ENCODE results near the gene CCDC160.

DNA sequence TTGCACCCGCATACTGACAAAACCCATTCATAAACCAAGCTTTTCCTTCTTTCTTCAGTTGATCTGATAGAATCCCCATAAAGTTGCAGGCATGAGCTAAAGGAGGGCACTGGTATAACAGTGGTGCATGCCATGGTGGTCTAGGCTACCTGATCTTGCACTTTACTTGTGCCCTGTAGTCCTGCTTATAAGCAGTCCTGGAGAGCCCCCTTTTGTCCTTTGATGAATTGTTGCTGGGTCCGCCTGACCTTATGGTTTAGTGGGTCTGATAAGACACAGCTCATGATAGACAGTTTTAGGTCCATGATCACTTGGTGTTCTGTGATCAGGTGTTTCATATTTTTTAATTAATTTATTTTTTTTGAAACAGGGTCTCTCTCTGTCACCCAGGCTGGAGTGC lies 19.7 kb downstream of the CCDC160 start:
- TF ChIP-seq, protein P1, sequence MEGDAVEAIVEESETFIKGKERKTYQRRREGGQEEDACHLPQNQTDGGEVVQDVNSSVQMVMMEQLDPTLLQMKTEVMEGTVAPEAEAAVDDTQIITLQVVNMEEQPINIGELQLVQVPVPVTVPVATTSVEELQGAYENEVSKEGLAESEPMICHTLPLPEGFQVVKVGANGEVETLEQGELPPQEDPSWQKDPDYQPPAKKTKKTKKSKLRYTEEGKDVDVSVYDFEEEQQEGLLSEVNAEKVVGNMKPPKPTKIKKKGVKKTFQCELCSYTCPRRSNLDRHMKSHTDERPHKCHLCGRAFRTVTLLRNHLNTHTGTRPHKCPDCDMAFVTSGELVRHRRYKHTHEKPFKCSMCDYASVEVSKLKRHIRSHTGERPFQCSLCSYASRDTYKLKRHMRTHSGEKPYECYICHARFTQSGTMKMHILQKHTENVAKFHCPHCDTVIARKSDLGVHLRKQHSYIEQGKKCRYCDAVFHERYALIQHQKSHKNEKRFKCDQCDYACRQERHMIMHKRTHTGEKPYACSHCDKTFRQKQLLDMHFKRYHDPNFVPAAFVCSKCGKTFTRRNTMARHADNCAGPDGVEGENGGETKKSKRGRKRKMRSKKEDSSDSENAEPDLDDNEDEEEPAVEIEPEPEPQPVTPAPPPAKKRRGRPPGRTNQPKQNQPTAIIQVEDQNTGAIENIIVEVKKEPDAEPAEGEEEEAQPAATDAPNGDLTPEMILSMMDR (IDR thresholded peaks at IDR 0.05), result no peak
- no peak for TF ChIP-seq POLR2A (IDR thresholded peaks at IDR 0.05)
